Pancreas (tissue), 10 donors: Measurements from ENCODE around the gene RTN3. TPM values are rescaled to one million over a fixed set of nuclear protein-coding genes. Genes with fewer than 3 reads are reported as not detected.

Source experiments
- ATAC-seq, 4 donors: fragments of 200-7000 bp; cut with Tn5 transposase; one replicate each; pipeline versions ENCODE4 v1.8.0 to v1.9.1; 2020; ENCODE audit warnings: mild to moderate bottlenecking in 4 of 4, moderate library complexity in 4 of 4
- DNase-seq, 6 donors: peaks; one replicate each; pipeline ENCODE4 v3.0.0-alpha.2; 2020
- FAIRE-seq: peaks from 2 replicates; lab custom pipeline; 2012; peaks lifted over from hg19 to GRCh38; lab: Jason Lieb, UNC
- H3K27ac ChIP-seq, 4 donors: fragments of 200-600 bp; sonication (generic); 1 replicate in 3 of 4; 2 replicates in 1 of 4; pipeline versions ENCODE4 v1.5.0 to v1.8.0; 2020
- H3K27me3 ChIP-seq, 4 donors: fragments of 200-600 bp; one replicate each; pipeline ENCODE4 v1.8.0; 2021
- H3K36me3 ChIP-seq, 3 donors: fragments of 200-600 bp; sonication (generic) in 1 of 3; one replicate each; pipeline versions ENCODE4 v1.5.0 to v1.8.0; 2020 to 2021
- H3K4me1 ChIP-seq, 3 donors: fragments of 200-600 bp; one replicate each; pipeline ENCODE4 v1.8.0; 2021
- H3K4me3 ChIP-seq, 4 donors: fragments of 200-600 bp; sonication (generic) in 2 of 4; one replicate each; pipeline versions ENCODE4 v1.5.0 to v1.8.0; 2020 to 2021
- H3K9me3 ChIP-seq, 4 donors: fragments of 200-600 bp; one replicate each; pipeline ENCODE4 v1.8.0; 2021
- CTCF ChIP-seq, 4 donors: fragments of 200-600 bp; sonication (generic) in 3 of 4; IDR thresholded peaks; one replicate each; pipeline versions ENCODE4 v1.5.0 to v1.8.0; 2021; ENCODE audit warnings: antibody characterized with exemption in 4 of 4
- WGBS, 2 donors: extraction: QIAGEN DNeasy Blood & Tissue Kit; methylation state at CpG; one replicate each; pipeline ENCODE4 v1.1.7; 2013; 5-methylcytosine and 5-hydroxymethylcytosine counted together
- intact Hi-C, 3 donors: fragments of 100-400 bp; cut with DNase I; formaldehyde crosslinking; loops; one replicate each; pipeline versions ENCODE4 v1.11.1 to v1.14.2; 2022
- polyA plus RNA-seq, 2 donors: library from polyadenylated mRNA; stranded (reverse); fragments of 200-250 nt; gene quantifications; one replicate each; pipeline ENCODE4 v1.2.3, GENCODE V29; 2013
- total RNA-seq, 6 donors: library from RNA; stranded (reverse); fragmentation: NEBNext Ultra II Directional in 4 of 6; extraction: Animal tissue kit (Norgen Biotek cat#: 25700) in 4 of 6; gene quantifications; one replicate each; pipeline versions ENCODE4 v1.2.1 to v1.2.4, GENCODE V29; 2021 to 2023
- donor health status: healthy with polysubstance abuse.
- donor health status: DM: no; HTN: no; CAD: no; lungs with moderate emphysema.
- donor health status: DM: no; HTN: no; CAD: no.
- donor health status: control.
- donor health status: control.
- donor health status: Bipolar disorder and iron deficiency.
- donor health status: DM: yes; HTN: yes; CAD: no.
- donor health status: DM: no; HTN: no; CAD: no.
- donor health status: DM: no; HTN: no; CAD: no.
- donor health status: DM: yes; HTN: yes; CAD: no.

The RTN3 gene
- total and polyA plus RNA-seq, 8 donors, result 40.2 to 79.6 (median 63.9) TPM

DNA sequence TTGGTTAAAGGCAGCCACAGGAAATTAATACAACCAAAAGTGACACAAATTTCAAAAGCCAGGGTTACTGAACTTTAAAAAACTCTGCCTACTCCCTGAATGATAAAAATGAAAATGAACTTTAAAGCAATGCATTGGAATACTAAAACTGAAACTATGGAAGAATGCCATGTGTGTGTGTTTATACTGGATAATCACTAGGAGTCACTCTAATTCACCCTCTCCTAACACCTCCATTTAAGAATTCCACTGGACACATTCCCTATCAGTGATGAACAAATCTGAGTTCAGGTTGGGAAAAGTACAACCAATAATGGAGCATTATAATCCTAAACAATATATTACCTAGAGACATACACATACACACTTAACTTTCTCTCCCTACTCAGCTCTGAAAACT, 39.6 kb upstream of the RTN3 start:
- ATAC-seq (peak in 3 of 4 donors; percentile 33 to 54 (median 40)), DNase-seq (no peak), FAIRE-seq (no peak)
- Histone ChIP-seq H3K36me3 (peaks cover 0 to 27% (median 0%) of the 10 kb centered on the region in 3 donors), H3K4me3 (no peak overlapping the region), H3K9me3 (no peaks in the 10 kb centered on the region), H3K27ac (no peak overlapping the region), H3K4me1 (peaks cover 0 to 14% (median 7%) of the 10 kb centered on the region in 3 donors), H3K27me3 (no peaks in the 10 kb centered on the region)
- no peak for TF ChIP-seq CTCF (IDR thresholded peaks at IDR 0.05)
- intact Hi-C loops, result loop anchor here in 1 of 3 donors (10.0 kb wide), 1 partner anchor 57 kb away; no protein-coding TSS in a partner anchor

- Histone ChIP-seq H3K36me3 (peaks cover 0 to 32% (median 0%) of the 10 kb centered on the region in 3 donors), H3K27me3 (no peaks in the 10 kb centered on the region), H3K9me3 (no peaks in the 10 kb centered on the region), H3K27ac (peak overlapping the region in 2 of 4 donors; percentile 16 to 43), H3K4me3 (no peak overlapping the region), H3K4me1 (peaks cover 0 to 14% (median 7%) of the 10 kb centered on the region in 3 donors)
- FAIRE-seq (no peak), ATAC-seq (peak; percentile 74 to 83 (median 78)), DNase-seq (peak in 1 of 6 donors; percentile 43)
- TF ChIP-seq CTCF (IDR thresholded peaks at IDR 0.05), result no peak
- WGBS, 2 donors, result 35 to 48% methylated on average over 3 of the region's 3 CpGs
- intact Hi-C loops, result loop anchor here in 1 of 3 donors (10.0 kb wide), 1 partner anchor 58 kb away; no protein-coding TSS in a partner anchor
Measured at GRCh38 chr11:63643205-63643604, 38.1 kb upstream of the RTN3 start.

DNA sequence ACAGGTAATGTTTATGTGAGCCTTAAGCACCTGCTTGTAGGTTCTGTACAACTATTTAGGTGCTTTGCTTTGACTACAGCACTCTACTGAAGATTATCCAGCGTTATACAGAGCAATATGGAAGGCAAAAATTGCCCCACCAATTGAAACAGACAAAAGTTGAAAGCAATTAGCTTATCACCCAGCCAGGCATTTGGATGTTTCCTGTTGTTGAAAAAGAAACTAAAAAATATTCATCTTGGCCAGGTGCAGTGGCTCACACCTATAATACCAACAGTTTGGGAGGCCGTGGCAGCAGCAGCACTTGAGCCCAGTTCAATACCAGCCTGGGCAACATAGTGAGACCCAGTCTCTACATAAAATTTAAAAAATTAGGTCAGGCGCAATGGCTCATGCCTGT, 28.6 kb upstream of the RTN3 start:
- H3K27ac ChIP-seq, result no peak overlapping the region
- whole genome bisulfite sequencing, 2 donors, result 89 to 93% methylated on average over 3 of the region's 3 CpGs
- no peak for TF ChIP-seq CTCF (IDR thresholded peaks at IDR 0.05)
- intact Hi-C loops, result no loop called here
- H3K36me3 ChIP-seq, result peaks cover 0 to 12% (median 0%) of the 10 kb centered on the region in 3 donors
- no peak overlapping the region for H3K4me3 ChIP-seq
- no peaks in the 10 kb centered on the region for H3K9me3 ChIP-seq
- H3K27me3 ChIP-seq, result no peaks in the 10 kb centered on the region
- ATAC-seq, result no peak
- no peaks in the 10 kb centered on the region for H3K4me1 ChIP-seq
- FAIRE-seq, result no peak
- DNase-seq, result no peak

DNA sequence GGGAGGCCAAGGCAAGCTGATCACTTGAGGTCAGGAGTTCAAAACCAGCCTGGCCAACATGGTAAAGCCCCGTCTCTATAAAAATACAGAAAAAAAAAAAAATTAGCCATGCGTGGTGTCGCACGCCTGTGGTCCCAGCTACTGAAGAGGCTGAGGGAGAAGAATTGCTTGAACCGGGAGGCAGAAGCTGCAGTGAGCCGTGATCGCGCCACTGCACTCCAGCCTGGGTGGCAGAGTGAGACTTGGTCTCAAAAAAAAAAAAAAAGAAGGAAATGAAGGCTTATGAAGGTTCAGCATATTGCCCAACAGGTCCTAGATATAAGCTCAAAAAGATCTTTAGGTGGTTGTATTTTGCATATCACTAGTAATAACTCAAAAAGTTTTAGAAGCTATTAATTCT, 20.3 kb upstream of the RTN3 start:
- Histone ChIP-seq H3K9me3 (no peaks in the 10 kb centered on the region), H3K27me3 (no peaks in the 10 kb centered on the region), H3K4me3 (no peak overlapping the region), H3K27ac (no peak overlapping the region), H3K4me1 (peaks cover 0 to 6% (median 3%) of the 10 kb centered on the region in 3 donors), H3K36me3 (peaks cover 0 to 5% (median 0%) of the 10 kb centered on the region in 3 donors)
- intact Hi-C loops, result no loop called here
- ATAC-seq (no peak), DNase-seq (no peak), FAIRE-seq (no peak)
- WGBS, 2 donors, result 91 to 96% methylated on average over 8 of the region's 8 CpGs
- no peak for TF ChIP-seq CTCF (IDR thresholded peaks at IDR 0.05)

- peaks cover 0 to 15% (median 3%) of the 10 kb centered on the region in 3 donors for H3K4me1 ChIP-seq
- TF ChIP-seq CTCF (IDR thresholded peaks at IDR 0.05), result no peak
- H3K36me3 ChIP-seq, result no peaks in the 10 kb centered on the region
- no peak for DNase-seq
- H3K4me3 ChIP-seq, result no peak overlapping the region
- intact Hi-C loops, result no loop called here
- ATAC-seq, result no peak
- no peak overlapping the region for H3K27ac ChIP-seq
- 0 to 3% methylated on average over 1 of the region's 1 CpG for WGBS, 2 donors
- H3K27me3 ChIP-seq, result no peaks in the 10 kb centered on the region
- no peaks in the 10 kb centered on the region for H3K9me3 ChIP-seq
- no peak for FAIRE-seq
Measured at GRCh38 chr11:63663809-63664208, 17.5 kb upstream of the RTN3 start.
